Endodermal cell (in vitro differentiated cells): Measurements from ENCODE around the gene MYBBP1A. TPM values are rescaled to one million over a fixed set of nuclear protein-coding genes. Genes with fewer than 3 reads are reported as not detected.

ENCODE experiments used
- DNase-seq: peaks from one replicate; pipeline ENCODE4 v3.0.0-alpha.2; 2017
- H3K27ac ChIP-seq: 2 replicates; pipeline ENCODE4 v1.5.1; 2013; ENCODE audit warnings: mild to moderate bottlenecking, low read depth, low read length, moderate library complexity
- H3K27me3 ChIP-seq: 2 replicates; pipeline ENCODE4 v1.6.1; 2013; ENCODE audit warnings: mild to moderate bottlenecking, low read length, moderate library complexity; ENCODE audit not compliant: insufficient read depth, control insufficient read depth, poor library complexity, severe bottlenecking
- H3K36me3 ChIP-seq: 2 replicates; pipeline ENCODE4 v1.7.0; 2013; ENCODE audit warnings: mild to moderate bottlenecking, low read length, moderate library complexity; ENCODE audit not compliant: control insufficient read depth, insufficient read depth
- H3K4me1 ChIP-seq: one replicate; pipeline ENCODE4 v1.7.0; 2013; ENCODE audit warnings: low read length; ENCODE audit not compliant: control insufficient read depth, insufficient read depth
- H3K4me3 ChIP-seq: 2 replicates; pipeline ENCODE4 v1.5.1; 2013; ENCODE audit warnings: mild to moderate bottlenecking, low read length, moderate library complexity
- H3K9ac ChIP-seq: 2 replicates; pipeline ENCODE4 v1.6.1; 2013; ENCODE audit warnings: mild to moderate bottlenecking, low read length, moderate library complexity; ENCODE audit not compliant: poor library complexity, severe bottlenecking; ENCODE audit errors: extremely low read depth
- H3K9me3 ChIP-seq: 2 replicates; pipeline ENCODE4 v1.6.1; 2013; ENCODE audit warnings: mild to moderate bottlenecking, low read length, moderate library complexity; ENCODE audit not compliant: control insufficient read depth
- H3K27ac Mint-ChIP-seq: 2 replicates; pipeline ENCODE4 v1.8.0; 2020; ENCODE audit warnings: mixed read lengths
- H3K27me3 Mint-ChIP-seq: 2 replicates; pipeline ENCODE4 v1.8.0; 2021; ENCODE audit warnings: mild to moderate bottlenecking, mixed read lengths; ENCODE audit not compliant: insufficient read depth
- H3K36me3 Mint-ChIP-seq: 2 replicates; pipeline ENCODE4 v1.8.0; 2020; ENCODE audit warnings: low read depth, mixed read lengths
- H3K4me1 Mint-ChIP-seq: 2 replicates; pipeline ENCODE4 v1.8.0; 2020; ENCODE audit warnings: mixed read lengths
- H3K4me3 Mint-ChIP-seq: 2 replicates; pipeline ENCODE4 v1.8.0; 2020; ENCODE audit warnings: mild to moderate bottlenecking, moderate library complexity, mixed read lengths
- H3K9me3 Mint-ChIP-seq: 2 replicates; pipeline ENCODE4 v1.8.0; 2020; ENCODE audit warnings: mild to moderate bottlenecking, mixed read lengths
- CTCF ChIP-seq: fragments of 200-600 bp; sonication (generic); conservative IDR thresholded peaks from 2 replicates; pipeline ENCODE4 v1.5.0; 2021; ENCODE audit warnings: antibody characterized with exemption, mild to moderate bottlenecking
- WGBS, 2 experiments: methylation state at CpG; one replicate each; pipeline versions ENCODE4 v1.1.5 to v1.1.7; 2013; ENCODE audit warnings: missing lambda C conversion rate in 2 of 2, mixed read lengths in 1 of 2; ENCODE audit not compliant: insufficient coverage in 1 of 2, insufficient read length in 1 of 2; 5-methylcytosine and 5-hydroxymethylcytosine counted together
- total RNA-seq, 2 donors: library from RNA; stranded (reverse); fragmentation: NEBNext Ultra II Directional in 1 of 2; extraction: Animal tissue kit (Norgen Biotek cat#: 25700) in 1 of 2; gene quantifications; 2 replicates in 1 of 2; 3 replicates in 1 of 2; pipeline ENCODE4 v1.2.1, GENCODE V29; 2021

The MYBBP1A gene
- total RNA-seq, 2 donors from 2014 or later, result 55.6 to 70.9 TPM

DNA sequence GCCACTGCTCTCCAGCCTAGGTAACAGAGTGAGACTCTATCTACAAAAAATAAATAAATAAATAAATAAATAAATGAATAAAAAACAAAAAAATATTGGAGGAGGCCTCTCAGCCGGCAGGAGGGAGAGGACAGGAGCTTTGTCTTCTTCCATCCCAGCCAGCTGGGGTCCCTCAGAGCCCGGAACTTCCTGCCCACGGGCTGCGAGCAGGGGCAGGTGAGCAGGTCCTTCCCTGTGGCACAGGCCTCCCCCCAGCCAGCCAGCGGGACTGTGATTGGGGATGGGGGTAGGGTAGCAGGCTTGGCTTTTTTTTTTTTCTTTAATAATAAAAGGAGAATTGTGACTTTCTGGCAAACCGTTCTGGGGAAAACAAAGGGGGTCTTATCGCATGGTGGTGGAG, 39.2 kb upstream of the MYBBP1A start:
- H3K36me3 ChIP-seq, result no peaks in the 10 kb centered on the region
- Mint-ChIP-seq H3K27ac (no peak overlapping the region), H3K27me3 (peaks cover 12% of the 10 kb centered on the region), H3K4me3 (no peak overlapping the region), H3K9me3 (no peaks in the 10 kb centered on the region), H3K36me3 (no peaks in the 10 kb centered on the region), H3K4me1 (peaks cover 8% of the 10 kb centered on the region)
- 89% methylated on average over 7 of the region's 7 CpGs; no CpG with 5 or more reads in 1 of the 2 experiments for WGBS, 2 experiments
- H3K27ac ChIP-seq, result no peak overlapping the region
- no peak overlapping the region for H3K4me3 ChIP-seq
- no peak for DNase-seq
- H3K27me3 ChIP-seq, result no peaks in the 10 kb centered on the region
- H3K4me1 ChIP-seq, result peaks cover under 1% of the 10 kb centered on the region
- H3K9ac ChIP-seq, result no peak overlapping the region
- no peak for TF ChIP-seq CTCF
- no peaks in the 10 kb centered on the region for H3K9me3 ChIP-seq

DNA sequence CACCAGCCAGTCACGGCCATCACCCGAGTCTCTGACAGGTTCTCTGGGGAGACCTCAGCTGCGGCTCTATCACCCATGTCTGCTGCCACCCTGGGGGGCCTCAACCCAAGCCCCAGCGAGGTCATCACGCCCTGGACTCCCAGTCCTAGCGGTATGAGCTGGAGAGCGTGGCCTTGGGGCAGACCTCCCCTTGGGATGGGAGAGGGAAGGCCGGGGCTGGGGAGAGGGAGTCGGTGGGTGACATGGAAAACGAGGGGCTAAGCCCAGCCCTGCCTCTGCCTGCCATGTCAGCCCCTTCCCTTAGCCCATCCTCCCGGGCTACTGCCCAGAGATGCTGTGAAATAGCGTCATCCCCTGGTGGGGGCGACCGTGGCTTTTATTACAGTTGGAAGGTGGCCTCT, 37.8 kb upstream of the MYBBP1A start:
- no peaks in the 10 kb centered on the region for H3K27me3 ChIP-seq
- H3K9me3 ChIP-seq, result no peaks in the 10 kb centered on the region
- WGBS, 2 experiments, result 77 to 84% methylated on average over 7 to 14 of the region's 14 CpGs
- H3K27ac ChIP-seq, result no peak overlapping the region
- H3K36me3 Mint-ChIP-seq, result no peaks in the 10 kb centered on the region
- H3K27ac Mint-ChIP-seq, result no peak overlapping the region
- H3K36me3 ChIP-seq, result no peaks in the 10 kb centered on the region
- peaks cover 12% of the 10 kb centered on the region for H3K27me3 Mint-ChIP-seq
- no peak for DNase-seq
- no peak overlapping the region for H3K4me3 Mint-ChIP-seq
- H3K4me1 Mint-ChIP-seq, result peaks cover 5% of the 10 kb centered on the region
- no peak overlapping the region for H3K4me3 ChIP-seq
- no peak overlapping the region for H3K9ac ChIP-seq
- H3K9me3 Mint-ChIP-seq, result no peaks in the 10 kb centered on the region
- TF ChIP-seq CTCF, result no peak
- no peaks in the 10 kb centered on the region for H3K4me1 ChIP-seq

GRCh38 chr17:4592240-4593005, 37.2 kb upstream of the MYBBP1A start:
- H3K4me3 ChIP-seq, result no peak overlapping the region
- Mint-ChIP-seq H3K9me3 (no peaks in the 10 kb centered on the region), H3K4me3 (no peak overlapping the region), H3K27ac (no peak overlapping the region), H3K4me1 (peaks cover 5% of the 10 kb centered on the region), H3K27me3 (peaks cover 16% of the 10 kb centered on the region), H3K36me3 (no peaks in the 10 kb centered on the region)
- H3K27ac ChIP-seq, result no peak overlapping the region
- no peak for DNase-seq
- H3K27me3 ChIP-seq, result no peaks in the 10 kb centered on the region
- 89 to 90% methylated on average over 7 to 11 of the region's 11 CpGs for WGBS, 2 experiments
- no peak for TF ChIP-seq CTCF
- H3K4me1 ChIP-seq, result no peaks in the 10 kb centered on the region
- H3K9ac ChIP-seq, result no peak overlapping the region
- no peaks in the 10 kb centered on the region for H3K36me3 ChIP-seq
- no peaks in the 10 kb centered on the region for H3K9me3 ChIP-seq
